GM23248 (cell line): ENCODE data around the gene ZFP64. TPM values are rescaled to one million over a fixed set of nuclear protein-coding genes. Genes with fewer than 3 reads are reported as not detected.
A peak's percentile ranks its signal among the peaks of the same experiment; 100 is the strongest.

Experiments
- DNase-seq: peaks from one replicate; pipeline ENCODE4 v3.0.0-alpha.2; 2015
- H2AFZ ChIP-seq: fragments of 200-600 bp; sonication (generic); 2 replicates; pipeline ENCODE4 v1.6.1; 2016; ENCODE audit warnings: antibody characterized with exemption
- H3F3A ChIP-seq: fragments of 200-600 bp; sonication (generic); 2 replicates; pipeline ENCODE4 v1.6.1; 2016; ENCODE audit warnings: mild to moderate bottlenecking, antibody characterized with exemption, mixed run types; ENCODE audit not compliant: insufficient read depth
- H3K27ac ChIP-seq: fragments of 200-600 bp; sonication (generic); 2 replicates; pipeline ENCODE4 v1.5.1; 2016; ENCODE audit warnings: mild to moderate bottlenecking
- H3K27me3 ChIP-seq: fragments of 200-600 bp; sonication (generic); replicated peaks from 2 replicates; pipeline ENCODE4 v1.6.1; 2016; ENCODE audit warnings: mild to moderate bottlenecking; ENCODE audit not compliant: insufficient read depth
- H3K36me3 ChIP-seq: fragments of 200-600 bp; sonication (generic); 2 replicates; pipeline ENCODE4 v1.6.1; 2016; ENCODE audit warnings: low read depth, mild to moderate bottlenecking
- H3K4me1 ChIP-seq: fragments of 200-600 bp; sonication (generic); 2 replicates; pipeline ENCODE4 v1.6.1; 2016; ENCODE audit warnings: mild to moderate bottlenecking; ENCODE audit not compliant: insufficient read depth
- H3K4me2 ChIP-seq: fragments of 200-600 bp; sonication (generic); one replicate; pipeline ENCODE4 v1.6.1; 2016; ENCODE audit warnings: mild to moderate bottlenecking; ENCODE audit not compliant: unreplicated experiment
- H3K4me3 ChIP-seq: fragments of 200-600 bp; sonication (generic); 2 replicates; pipeline ENCODE4 v1.5.1; 2016; ENCODE audit warnings: mild to moderate bottlenecking
- H3K79me2 ChIP-seq: fragments of 200-600 bp; sonication (generic); 2 replicates; pipeline ENCODE4 v1.6.1; 2016; ENCODE audit warnings: mild to moderate bottlenecking; ENCODE audit not compliant: insufficient read depth
- H3K9ac ChIP-seq: fragments of 200-600 bp; sonication (generic); 2 replicates; pipeline ENCODE4 v1.6.1; 2016; ENCODE audit warnings: mild to moderate bottlenecking
- H3K9me2 ChIP-seq: fragments of 200-600 bp; sonication (generic); 2 replicates; pipeline ENCODE4 v1.6.1; 2016; ENCODE audit warnings: mixed run types, mild to moderate bottlenecking, moderate library complexity; ENCODE audit not compliant: insufficient read depth
- H3K9me3 ChIP-seq: fragments of 200-600 bp; sonication (generic); one replicate; pipeline ENCODE4 v1.6.1; 2017; ENCODE audit warnings: low read depth
- H4K20me1 ChIP-seq: fragments of 200-600 bp; sonication (generic); 2 replicates; pipeline ENCODE4 v1.6.0; 2016; ENCODE audit not compliant: insufficient read depth
- EZH2 ChIP-seq: fragments of 200-600 bp; sonication (generic); IDR thresholded peaks from 2 replicates; pipeline ENCODE4 v1.6.1; 2018; ENCODE audit warnings: antibody characterized with exemption, mild to moderate bottlenecking; ENCODE audit not compliant: insufficient read depth, poor library complexity, severe bottlenecking
- EZH2phosphoT487 ChIP-seq: fragments of 200-600 bp; sonication (generic); IDR thresholded peaks from 2 replicates; pipeline ENCODE4 v1.6.1; 2018; ENCODE audit warnings: antibody characterized with exemption, moderate library complexity, mild to moderate bottlenecking, low read depth; ENCODE audit not compliant: insufficient read depth
- WGBS, 2 experiments: methylation state at CpG; one replicate each; pipeline ENCODE4 v1.1.6; 2015 to 2017; ENCODE audit warnings: low lambda C conversion rate in 2 of 2, low coverage in 1 of 2; ENCODE audit errors: missing lambda C conversion rate in 2 of 2; 5-methylcytosine and 5-hydroxymethylcytosine counted together
- in situ Hi-C: fragments of 300-500 bp; cut with MboI; formaldehyde crosslinking; loops from 2 replicates; pipeline ENCODE4 v1.15.0; 2020
- polyA plus RNA-seq: library from polyadenylated mRNA; unstranded; fragments of >200 nt; fragmentation: Nextera tagmentation; extraction: Ambion mirVana; gene quantifications from 2 replicates; pipeline ENCODE4 v1.2.1, GENCODE V29; 2016
- total RNA-seq: library from RNA; depleted of rRNA; stranded (reverse); fragments of >200 nt; shearing (Covaris generic); gene quantifications from 2 replicates; pipeline ENCODE4 v1.2.3, GENCODE V29; 2014

Gene ZFP64
- total and polyA plus RNA-seq, 2 experiments from 2014 or later = 14.3 to 20.8 TPM

DNA sequence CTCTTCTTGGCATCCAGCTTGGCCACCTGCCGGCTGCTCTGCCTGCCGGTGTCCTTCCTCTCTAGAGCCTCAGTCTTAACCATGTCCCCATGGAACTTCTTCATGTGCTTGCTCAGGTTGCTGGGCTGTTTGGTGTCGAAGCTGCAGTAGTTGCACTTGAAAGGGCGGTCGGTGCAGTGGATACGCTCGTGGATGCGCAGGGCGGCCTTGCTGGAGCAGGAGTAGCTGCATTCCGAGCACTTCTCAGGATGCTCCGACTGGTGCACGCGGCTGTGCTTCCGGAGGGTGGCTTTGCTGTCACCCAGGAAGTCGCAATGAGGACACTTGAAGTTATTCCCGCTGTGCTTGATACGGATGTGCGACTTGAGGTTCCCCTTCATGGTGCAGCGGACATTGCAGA is 38.7 kb downstream of the ZFP64 start:
- Histone ChIP-seq H3K9ac (no peak overlapping the region), H3K79me2 (no peaks in the 10 kb centered on the region), H2AFZ (no peak overlapping the region), H3K27me3 (no peaks in the 10 kb centered on the region), H3K9me3 (no peaks in the 10 kb centered on the region), H3K4me1 (no peaks in the 10 kb centered on the region), H3K27ac (no peak overlapping the region), H3K36me3 (peaks cover 8% of the 10 kb centered on the region), H3K4me2 (no peak overlapping the region), H3K9me2 (no peaks in the 10 kb centered on the region), H3K4me3 (no peak overlapping the region), H3F3A (no peaks in the 10 kb centered on the region), H4K20me1 (no peaks in the 10 kb centered on the region)
- no peak for DNase-seq
- WGBS, 2 experiments = 93 to 96% methylated on average over 19 of the region's 19 CpGs
- in situ Hi-C loops = no loop called here
- TF ChIP-seq EZH2 (no peak), EZH2phosphoT487 (no peak)

DNA sequence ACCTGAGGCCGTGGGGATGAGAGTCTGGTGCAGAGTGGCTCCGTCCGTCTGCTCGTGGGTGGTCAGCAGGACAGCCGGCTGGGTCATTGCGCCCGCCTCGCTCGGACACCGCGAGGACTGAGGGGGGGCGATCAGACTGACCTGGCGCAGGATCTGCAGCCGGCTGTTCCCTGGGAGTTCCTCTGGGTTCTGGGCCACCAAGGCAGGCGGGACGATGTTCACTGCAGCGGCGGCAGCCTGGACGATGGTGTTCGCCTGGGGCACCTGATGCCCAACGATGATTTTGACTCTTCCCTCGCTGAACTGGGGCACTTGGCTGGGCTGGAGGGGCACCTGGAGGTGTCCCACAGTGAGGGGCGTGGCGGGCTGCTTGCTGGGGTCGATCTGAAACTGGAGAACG is 39.2 kb downstream of the ZFP64 start:
- H3K9ac ChIP-seq = no peak overlapping the region
- in situ Hi-C loops = no loop called here

DNA sequence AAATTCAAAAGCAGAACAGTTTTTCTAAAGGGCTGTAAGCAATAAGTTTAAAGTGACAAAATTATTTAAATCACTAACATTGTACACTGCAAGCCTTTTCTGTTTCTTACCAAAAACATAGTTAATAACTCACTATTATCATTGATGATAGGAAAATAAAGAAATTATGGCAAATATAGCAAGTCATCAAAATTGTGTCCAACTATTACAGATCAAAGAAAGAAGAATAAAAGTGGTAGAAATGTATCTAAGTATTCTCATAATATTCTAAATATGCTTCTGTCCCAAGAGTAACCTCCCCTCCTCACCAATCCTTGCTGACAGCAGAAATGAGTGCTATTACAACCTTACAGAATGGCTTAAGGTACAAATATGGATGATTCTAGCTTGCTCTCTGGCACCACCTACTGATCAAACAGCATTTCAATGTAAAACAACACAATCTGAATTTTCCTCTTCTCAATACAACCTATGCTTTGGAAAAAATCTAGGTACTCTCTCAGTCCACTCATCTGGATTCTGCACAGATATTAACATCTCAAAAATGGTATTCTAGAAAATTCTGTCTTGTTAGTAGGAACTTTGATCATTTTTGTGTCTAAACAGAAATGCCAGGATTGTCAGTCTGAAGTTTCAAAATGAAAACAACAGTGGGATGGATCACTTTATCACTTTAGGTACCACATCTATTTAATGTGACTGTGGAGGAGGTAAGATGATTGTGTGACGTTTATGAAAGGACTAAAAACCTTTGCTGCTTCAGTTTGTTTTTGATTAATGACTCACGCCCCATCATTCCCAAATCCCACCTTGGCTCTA is 40.9 kb downstream of the ZFP64 start:
- Histone ChIP-seq H3K79me2 (no peaks in the 10 kb centered on the region), H3K9me2 (no peaks in the 10 kb centered on the region), H3K36me3 (no peaks in the 10 kb centered on the region), H3K27me3 (no peaks in the 10 kb centered on the region), H3K4me3 (no peak overlapping the region), H4K20me1 (no peaks in the 10 kb centered on the region), H3K4me1 (no peaks in the 10 kb centered on the region), H3K9ac (no peak overlapping the region), H3K9me3 (no peaks in the 10 kb centered on the region), H3K4me2 (no peak overlapping the region), H3F3A (no peaks in the 10 kb centered on the region), H2AFZ (no peak overlapping the region), H3K27ac (no peak overlapping the region)
- WGBS, 2 experiments = 49 to 50% methylated on average over 2 of the region's 2 CpGs
- peak; percentile 53 for DNase-seq
- in situ Hi-C loops = no loop called here
- TF ChIP-seq EZH2 (no peak), EZH2phosphoT487 (no peak)

More for the DNA sequence above, 39.2 kb downstream of the ZFP64 start:
- Histone ChIP-seq H3K36me3 (peaks cover 5% of the 10 kb centered on the region; the same call in 1 of the 2 replicates), H3K4me3 (no peak overlapping the region), H3K79me2 (no peaks in the 10 kb centered on the region), H3K4me1 (no peaks in the 10 kb centered on the region), H3K4me2 (no peak overlapping the region), H3K9me2 (no peaks in the 10 kb centered on the region), H3K9me3 (no peaks in the 10 kb centered on the region), H4K20me1 (no peaks in the 10 kb centered on the region), H3F3A (no peaks in the 10 kb centered on the region), H3K27me3 (no peaks in the 10 kb centered on the region), H3K27ac (no peak overlapping the region), H2AFZ (no peak overlapping the region)
- TF ChIP-seq EZH2 (no peak), EZH2phosphoT487 (no peak)
- DNase-seq = no peak
- 94 to 95% methylated on average over 26 of the region's 26 CpGs for WGBS, 2 experiments

DNA sequence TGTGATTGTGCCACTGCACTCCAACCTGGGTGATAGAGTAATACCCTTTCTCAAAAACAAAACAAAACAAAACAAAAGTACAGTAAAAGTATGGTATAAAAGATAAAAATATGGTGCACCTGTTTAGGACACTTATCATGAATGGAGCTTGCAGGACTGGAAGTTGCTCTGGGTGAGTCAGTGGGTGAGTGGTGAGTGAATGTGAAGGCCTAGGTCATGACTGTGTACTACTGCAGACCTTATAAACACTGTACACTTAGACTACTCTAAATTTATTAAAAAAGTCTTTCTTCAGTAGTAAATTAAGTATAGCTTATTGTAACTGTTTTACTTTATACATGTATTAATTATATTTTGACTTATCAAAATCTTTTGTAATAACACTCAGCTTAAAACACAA is 46.0 kb downstream of the ZFP64 start:
- no peak overlapping the region for H3K9ac ChIP-seq
- no peaks in the 10 kb centered on the region for H3K9me2 ChIP-seq
- H3F3A ChIP-seq = no peaks in the 10 kb centered on the region
- DNase-seq = peak; percentile 2
- in situ Hi-C loops = no loop called here
- no peak overlapping the region for H3K4me3 ChIP-seq
- no peak overlapping the region for H3K4me2 ChIP-seq
- TF ChIP-seq EZH2phosphoT487 (no peak), EZH2 (no peak)
- H2AFZ ChIP-seq = no peak overlapping the region
- no peaks in the 10 kb centered on the region for H3K9me3 ChIP-seq
- H3K36me3 ChIP-seq = no peaks in the 10 kb centered on the region
- H3K27ac ChIP-seq = no peak overlapping the region
- no peaks in the 10 kb centered on the region for H3K27me3 ChIP-seq
- no peaks in the 10 kb centered on the region for H3K4me1 ChIP-seq
- no peaks in the 10 kb centered on the region for H4K20me1 ChIP-seq
- no peaks in the 10 kb centered on the region for H3K79me2 ChIP-seq
